Liver (tissue), 9 donors: ENCODE data around the gene TRIM41. TPM values are rescaled to one million over a fixed set of nuclear protein-coding genes. Genes with fewer than 3 reads are reported as not detected.

Source experiments
- DNase-seq: peaks from one replicate; pipeline ENCODE4 v3.0.0-alpha.2; 2017; ENCODE audit warnings: low spot score
- H3K27ac ChIP-seq, 2 donors: one replicate each; pipeline ENCODE4 v1.7.0; 2013; ENCODE audit warnings: inconsistent platforms in 2 of 2, low read length in 2 of 2, control low read depth in 1 of 2, low read depth in 1 of 2, mild to moderate bottlenecking in 1 of 2
- H3K27me3 ChIP-seq, 4 donors: one replicate each; pipeline versions ENCODE4 v1.6.1 to v1.7.0; 2013; ENCODE audit warnings: low read length in 3 of 4, inconsistent platforms in 1 of 4, mild to moderate bottlenecking in 1 of 4, moderate library complexity in 1 of 4; ENCODE audit not compliant: control insufficient read depth in 4 of 4, insufficient read depth in 4 of 4
- H3K36me3 ChIP-seq, 4 donors: one replicate each; pipeline versions ENCODE4 v1.6.1 to v1.7.0; 2013; ENCODE audit warnings: low read length in 3 of 4, mild to moderate bottlenecking in 3 of 4, low read depth in 1 of 4, moderate library complexity in 1 of 4; ENCODE audit not compliant: control insufficient read depth in 4 of 4, insufficient read depth in 3 of 4
- H3K4me1 ChIP-seq, 4 donors: one replicate each; pipeline versions ENCODE4 v1.6.1 to v1.7.0; 2013; ENCODE audit warnings: low read length in 3 of 4, mild to moderate bottlenecking in 3 of 4, moderate library complexity in 1 of 4; ENCODE audit not compliant: control insufficient read depth in 4 of 4, insufficient read depth in 4 of 4
- H3K4me3 ChIP-seq, 3 donors: one replicate each; pipeline versions ENCODE4 v1.6.1 to v1.7.0; 2013; ENCODE audit warnings: low read length in 3 of 3, control low read depth in 1 of 3, low read depth in 1 of 3, mild to moderate bottlenecking in 1 of 3
- H3K9ac ChIP-seq, 2 donors: one replicate each; pipeline ENCODE4 v1.7.0; 2013; ENCODE audit warnings: low read length in 2 of 2, mild to moderate bottlenecking in 2 of 2, moderate library complexity in 2 of 2, control low read depth in 1 of 2, low read depth in 1 of 2
- H3K9me3 ChIP-seq, 4 donors: one replicate each; pipeline versions ENCODE4 v1.6.1 to v1.7.0; 2013; ENCODE audit warnings: low read length in 3 of 4; ENCODE audit not compliant: control insufficient read depth in 4 of 4
- EGR1 ChIP-seq, 2 donors: IDR thresholded peaks; 2 replicates each; pipeline ENCODE4 v1.6.1; 2016 to 2018; ENCODE audit warnings: antibody characterized with exemption in 2 of 2, low read depth in 2 of 2
- FOXA1 ChIP-seq: IDR thresholded peaks from 2 replicates; pipeline ENCODE4 v1.6.1; 2016; ENCODE audit warnings: antibody characterized with exemption
- FOXA2 ChIP-seq: IDR thresholded peaks from 2 replicates; pipeline ENCODE4 v1.6.1; 2016; ENCODE audit warnings: antibody characterized with exemption
- HNF4A ChIP-seq, 2 donors: conservative IDR thresholded peaks; 2 replicates each; pipeline ENCODE4 v1.6.1; 2016; ENCODE audit warnings: antibody characterized with exemption in 2 of 2, mild to moderate bottlenecking in 2 of 2
- HNF4G ChIP-seq: IDR thresholded peaks from 2 replicates; pipeline ENCODE4 v1.6.1; 2016; ENCODE audit warnings: antibody characterized with exemption
- JUND ChIP-seq, 2 donors: IDR thresholded peaks; 2 replicates each; pipeline ENCODE4 v1.6.1; 2016; ENCODE audit warnings: antibody characterized with exemption in 2 of 2
- NR2F2 ChIP-seq: IDR thresholded peaks from 2 replicates; pipeline ENCODE4 v1.6.1; 2016; ENCODE audit warnings: antibody characterized with exemption
- RAD21 ChIP-seq, 2 donors: IDR thresholded peaks; 2 replicates each; pipeline ENCODE4 v1.6.1; 2016; ENCODE audit warnings: antibody characterized with exemption in 2 of 2, mild to moderate bottlenecking in 2 of 2
- RXRA ChIP-seq, 2 donors: IDR thresholded peaks; 2 replicates each; pipeline ENCODE4 v1.6.1; 2017 to 2018; ENCODE audit warnings: antibody characterized with exemption in 2 of 2, mild to moderate bottlenecking in 1 of 2
- TAF1 ChIP-seq: conservative IDR thresholded peaks from 2 replicates; pipeline ENCODE4 v1.6.1; 2016; ENCODE audit warnings: antibody characterized with exemption, mild to moderate bottlenecking
- YY1 ChIP-seq: IDR thresholded peaks from 2 replicates; pipeline ENCODE4 v1.6.1; 2016; ENCODE audit warnings: antibody characterized with exemption, mild to moderate bottlenecking
- WGBS: extraction: QIAGEN DNeasy Blood & Tissue Kit; methylation state at CpG from one replicate; pipeline ENCODE4 v1.1.7; 2013; 5-methylcytosine and 5-hydroxymethylcytosine counted together
- polyA plus RNA-seq, 2 donors: library from polyadenylated mRNA; stranded (reverse) in 1 of 2; unstranded in 1 of 2; fragments of 200-250 nt in 1 of 2; fragments of >200 nt in 1 of 2; fragmentation: Nextera tagmentation in 1 of 2; extraction: Ambion mirVana in 1 of 2; gene quantifications; one replicate each; pipeline versions ENCODE4 v1.2.1 to v1.2.3, GENCODE V29; 2013 to 2015
- total RNA-seq, 2 donors: library from RNA; depleted of rRNA; stranded (reverse); fragments of >200 nt; gene quantifications; one replicate each; pipeline ENCODE4 v1.2.3, GENCODE V29; 2014
- TF ChIP-seq, protein P1 (sequence below): fragments of 150-350 bp; IDR thresholded peaks from 2 replicates; pipeline ENCODE4 v1.5.1; 2017; ENCODE audit warnings: improper control_type of control experiment, low read depth, low read length; ENCODE audit not compliant: missing input control
- TF ChIP-seq, protein P2 (sequence below): IDR thresholded peaks from 2 replicates; pipeline ENCODE4 v1.6.1; 2016; ENCODE audit warnings: antibody characterized with exemption
- TF ChIP-seq, protein P3 (sequence below): IDR thresholded peaks from 2 replicates; pipeline ENCODE4 v1.6.1; 2016; ENCODE audit warnings: antibody characterized with exemption
- donor health status: healthy.
- donor health status: healthy.
- donor health status: healthy.
- donor health status: healthy.
- donor health status: healthy.

TRIM41 gene
- total and polyA plus RNA-seq, 4 donors: 2.8 to 14.1 (median 11.0) TPM

DNA sequence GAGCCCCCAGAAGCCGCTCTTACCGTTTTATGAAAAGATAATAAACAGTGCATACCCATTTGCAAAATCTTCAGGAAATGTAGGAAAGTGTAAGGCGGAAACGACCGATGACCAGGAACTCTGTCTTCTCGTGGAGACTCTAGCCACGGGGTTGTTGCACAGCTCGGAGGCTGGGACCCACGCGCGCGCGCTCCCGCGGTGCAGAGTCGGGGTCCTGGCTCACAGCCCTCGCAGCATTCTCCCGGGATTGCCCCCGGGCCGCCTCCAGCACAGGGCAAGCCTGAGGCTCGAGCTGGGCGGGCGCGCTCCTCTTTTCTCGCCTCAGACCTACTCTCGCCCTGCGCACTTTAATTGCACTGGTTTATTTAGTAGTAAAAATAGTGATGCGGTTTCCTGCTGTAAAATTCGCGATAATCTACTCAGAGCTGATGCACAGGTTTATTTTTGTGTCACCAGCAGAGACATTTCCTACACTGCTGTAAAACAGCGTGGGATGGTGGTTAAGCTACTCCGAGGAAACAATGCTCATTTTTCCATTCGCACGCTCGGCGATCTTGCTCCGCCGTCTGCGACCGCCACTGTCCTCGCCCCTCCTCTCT is 33.6 kb upstream of the TRIM41 start:
- H3K4me3 ChIP-seq: peak overlapping the region; percentile 76 to 89 (median 77)
- peak overlapping the region in 1 of 2 donors; percentile 59 for H3K27ac ChIP-seq
- H3K36me3 ChIP-seq: no peaks in the 10 kb centered on the region
- TF ChIP-seq, protein P1, sequence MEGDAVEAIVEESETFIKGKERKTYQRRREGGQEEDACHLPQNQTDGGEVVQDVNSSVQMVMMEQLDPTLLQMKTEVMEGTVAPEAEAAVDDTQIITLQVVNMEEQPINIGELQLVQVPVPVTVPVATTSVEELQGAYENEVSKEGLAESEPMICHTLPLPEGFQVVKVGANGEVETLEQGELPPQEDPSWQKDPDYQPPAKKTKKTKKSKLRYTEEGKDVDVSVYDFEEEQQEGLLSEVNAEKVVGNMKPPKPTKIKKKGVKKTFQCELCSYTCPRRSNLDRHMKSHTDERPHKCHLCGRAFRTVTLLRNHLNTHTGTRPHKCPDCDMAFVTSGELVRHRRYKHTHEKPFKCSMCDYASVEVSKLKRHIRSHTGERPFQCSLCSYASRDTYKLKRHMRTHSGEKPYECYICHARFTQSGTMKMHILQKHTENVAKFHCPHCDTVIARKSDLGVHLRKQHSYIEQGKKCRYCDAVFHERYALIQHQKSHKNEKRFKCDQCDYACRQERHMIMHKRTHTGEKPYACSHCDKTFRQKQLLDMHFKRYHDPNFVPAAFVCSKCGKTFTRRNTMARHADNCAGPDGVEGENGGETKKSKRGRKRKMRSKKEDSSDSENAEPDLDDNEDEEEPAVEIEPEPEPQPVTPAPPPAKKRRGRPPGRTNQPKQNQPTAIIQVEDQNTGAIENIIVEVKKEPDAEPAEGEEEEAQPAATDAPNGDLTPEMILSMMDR: no peak
- no peak for DNase-seq
- under 1% methylated on average over 41 of the region's 41 CpGs for WGBS
- H3K9ac ChIP-seq: peak overlapping the region in 1 of 2 donors; percentile 1
- H3K27me3 ChIP-seq: no peaks in the 10 kb centered on the region
- no peaks in the 10 kb centered on the region for H3K9me3 ChIP-seq
- H3K4me1 ChIP-seq: peaks cover 4 to 39% (median 28%) of the 10 kb centered on the region in 4 donors

DNA sequence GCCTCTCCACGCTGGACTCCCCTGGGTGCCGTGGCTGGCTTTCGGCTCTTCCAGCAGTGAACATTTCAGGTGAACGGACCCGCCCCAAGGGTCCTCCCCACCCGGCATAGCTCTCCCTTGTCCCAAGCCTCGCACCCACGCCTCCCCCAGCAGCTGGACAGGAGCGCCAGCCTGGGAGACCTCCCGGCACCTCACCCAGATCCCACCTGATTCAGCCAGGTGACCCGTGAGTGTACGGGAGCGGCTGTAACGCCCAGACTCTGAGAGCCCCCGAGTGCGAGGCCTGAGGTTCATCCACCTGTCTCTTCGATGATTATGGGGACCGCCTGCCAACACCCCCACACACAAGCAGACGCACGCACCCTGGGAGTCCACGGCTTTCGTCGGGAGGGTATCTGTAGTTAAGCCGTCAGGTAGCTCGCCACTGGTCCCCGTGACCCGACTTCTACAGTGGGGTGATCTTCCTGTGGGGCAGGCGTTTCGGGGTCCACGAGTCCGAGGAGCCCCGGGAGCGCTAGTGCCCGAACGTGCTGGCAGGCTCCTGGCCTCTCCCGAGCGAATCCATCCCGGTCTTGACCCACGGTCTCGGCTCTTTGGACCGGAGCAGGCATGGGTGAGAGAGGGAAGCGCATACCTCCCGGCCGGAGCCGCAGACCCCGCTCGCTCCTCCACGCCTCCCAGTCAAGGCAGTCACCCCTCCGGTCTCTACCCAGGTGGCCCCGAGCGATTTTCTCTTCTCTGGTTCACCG is 32.9 kb upstream of the TRIM41 start:
- WGBS: under 1% methylated on average over 52 of the region's 52 CpGs
- peak overlapping the region; percentile 76 to 89 (median 77) for H3K4me3 ChIP-seq
- peak; percentile 46 for DNase-seq
- H3K9ac ChIP-seq: peak overlapping the region; percentile 24 to 35
- H3K27ac ChIP-seq: peak overlapping the region in 1 of 2 donors; percentile 59
- no peaks in the 10 kb centered on the region for H3K27me3 ChIP-seq
- TF ChIP-seq, protein P2, sequence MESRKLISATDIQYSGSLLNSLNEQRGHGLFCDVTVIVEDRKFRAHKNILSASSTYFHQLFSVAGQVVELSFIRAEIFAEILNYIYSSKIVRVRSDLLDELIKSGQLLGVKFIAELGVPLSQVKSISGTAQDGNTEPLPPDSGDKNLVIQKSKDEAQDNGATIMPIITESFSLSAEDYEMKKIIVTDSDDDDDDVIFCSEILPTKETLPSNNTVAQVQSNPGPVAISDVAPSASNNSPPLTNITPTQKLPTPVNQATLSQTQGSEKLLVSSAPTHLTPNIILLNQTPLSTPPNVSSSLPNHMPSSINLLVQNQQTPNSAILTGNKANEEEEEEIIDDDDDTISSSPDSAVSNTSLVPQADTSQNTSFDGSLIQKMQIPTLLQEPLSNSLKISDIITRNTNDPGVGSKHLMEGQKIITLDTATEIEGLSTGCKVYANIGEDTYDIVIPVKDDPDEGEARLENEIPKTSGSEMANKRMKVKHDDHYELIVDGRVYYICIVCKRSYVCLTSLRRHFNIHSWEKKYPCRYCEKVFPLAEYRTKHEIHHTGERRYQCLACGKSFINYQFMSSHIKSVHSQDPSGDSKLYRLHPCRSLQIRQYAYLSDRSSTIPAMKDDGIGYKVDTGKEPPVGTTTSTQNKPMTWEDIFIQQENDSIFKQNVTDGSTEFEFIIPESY: no peak
- no peak for TF ChIP-seq HNF4A (conservative IDR thresholded peaks at IDR 0.05)
- TF ChIP-seq JUND (IDR thresholded peaks at IDR 0.05): no peak
- no peak for TF ChIP-seq FOXA2
- TF ChIP-seq, protein P1: no peak
- no peak for TF ChIP-seq YY1
- no peak for TF ChIP-seq RXRA (IDR thresholded peaks at IDR 0.05)
- no peak for TF ChIP-seq NR2F2
- no peak for TF ChIP-seq TAF1
- TF ChIP-seq FOXA1: no peak
- TF ChIP-seq HNF4G: no peak
- TF ChIP-seq EGR1 (IDR thresholded peaks at IDR 0.05; ENCODE audit: low read depth in 2 of 2): no peak
- TF ChIP-seq, protein P3, sequence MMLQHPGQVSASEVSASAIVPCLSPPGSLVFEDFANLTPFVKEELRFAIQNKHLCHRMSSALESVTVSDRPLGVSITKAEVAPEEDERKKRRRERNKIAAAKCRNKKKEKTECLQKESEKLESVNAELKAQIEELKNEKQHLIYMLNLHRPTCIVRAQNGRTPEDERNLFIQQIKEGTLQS: no peak
- no peak for TF ChIP-seq RAD21 (IDR thresholded peaks at IDR 0.05)
- no peaks in the 10 kb centered on the region for H3K36me3 ChIP-seq
- H3K4me1 ChIP-seq: peaks cover 4 to 39% (median 27%) of the 10 kb centered on the region in 4 donors
- no peaks in the 10 kb centered on the region for H3K9me3 ChIP-seq
